GM18868 (cell line): ENCODE data around the gene TMEM205.
"Not testable (repeated sequence)": the region's sequence is repeated elsewhere in the genome, so short reads cannot be mapped to it uniquely, and the experiment has no call there.

Experiments used
- ATAC-seq: cut with Tn5 transposase; IDR thresholded peaks from one replicate; pipeline ENCODE4 v1.9.1; 2021; ENCODE audit warnings: mild to moderate bottlenecking, moderate library complexity; ENCODE audit not compliant: unreplicated experiment

The TMEM205 gene

GRCh38 chr19:11340099-11340467 lies 6.0 kb downstream of the TMEM205 start:
- ATAC-seq, result not testable (repeated sequence)

GRCh38 chr19:11339254-11340098 lies 6.6 kb downstream of the TMEM205 start, which contains the start of gene RAB3D:
Gene RAB3D, minus strand, starts transcription at chr19:11339657. Its CDS starts 2,258 bp downstream, at chr19:11337399.
- no peak for ATAC-seq

GRCh38 chr19:11338569-11339253 lies 7.4 kb downstream of the TMEM205 start:
- ATAC-seq, result no peak

- ATAC-seq, result no peak
Observed at GRCh38 chr19:11338121-11338520, 7.9 kb downstream of the TMEM205 start.

- no peak for ATAC-seq
Observed at GRCh38 chr19:11337080-11337479, 9.0 kb downstream of the TMEM205 start.

GRCh38 chr19:11335449-11336146 lies 10.5 kb downstream of the TMEM205 start:
- ATAC-seq, result no peak

DNA sequence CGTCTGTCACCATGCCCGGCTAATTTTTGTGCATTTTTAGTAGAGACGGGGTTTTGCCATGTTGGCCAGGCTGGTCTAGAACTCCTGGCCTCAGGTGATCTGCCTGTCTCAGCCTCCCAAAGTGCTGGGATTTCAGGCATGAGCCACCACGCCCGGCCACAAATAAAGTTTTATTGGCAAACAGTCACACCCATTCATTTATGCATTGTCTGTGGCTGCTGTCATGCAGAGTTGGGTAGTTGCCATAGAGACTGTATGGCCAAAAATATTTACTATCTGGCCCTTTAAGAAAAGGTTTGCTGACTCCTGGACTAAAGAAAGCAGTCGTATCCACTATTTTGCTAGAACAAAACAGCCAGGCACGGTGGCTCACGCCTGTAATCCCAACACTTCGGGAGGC lies 12.2 kb downstream of the TMEM205 start:
- ATAC-seq, result not testable (repeated sequence)

- ATAC-seq, result no peak
Observed at GRCh38 chr19:11332822-11333221, 13.2 kb downstream of the TMEM205 start.

GRCh38 chr19:11331502-11331901 lies 14.6 kb downstream of the TMEM205 start:
- no peak for ATAC-seq

DNA sequence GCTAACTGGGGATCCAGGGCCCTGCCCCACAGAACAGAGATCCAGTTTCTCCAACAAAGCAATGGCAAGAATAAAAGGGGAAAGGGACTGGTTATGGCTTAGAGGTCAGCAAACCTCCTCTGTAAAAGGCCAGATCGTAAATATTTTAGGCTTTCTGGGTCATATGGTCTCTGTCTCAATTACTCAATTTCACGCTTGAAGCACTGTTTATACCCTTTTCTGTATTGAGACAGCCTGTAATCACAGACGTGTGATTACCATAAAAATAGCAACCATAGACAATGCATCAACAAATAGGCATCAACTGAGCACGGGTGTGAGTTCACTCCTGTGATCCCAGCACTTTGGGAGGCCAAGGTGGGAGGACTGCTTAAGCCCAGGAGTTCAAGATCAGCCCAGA lies 15.9 kb downstream of the TMEM205 start:
- ATAC-seq, result no peak

DNA sequence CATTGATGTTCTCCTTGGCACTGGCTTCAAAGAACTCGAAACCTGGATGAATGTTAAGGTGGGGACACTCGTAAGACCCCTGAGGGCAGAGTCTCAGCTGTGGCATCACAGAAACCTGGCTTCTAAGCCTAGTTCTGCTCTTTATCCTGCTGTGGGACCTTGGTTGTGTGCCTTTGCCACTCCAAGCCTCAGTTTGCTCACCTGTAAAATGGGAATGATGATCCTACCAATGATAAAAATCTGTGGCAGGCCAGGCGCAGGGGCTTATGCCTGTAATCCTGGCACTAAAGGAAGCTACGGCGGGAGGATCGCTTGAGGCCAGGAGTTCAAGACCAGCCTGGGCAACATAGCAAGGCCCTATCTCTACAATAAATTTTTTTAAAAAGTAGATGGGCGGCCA lies 20.5 kb downstream of the TMEM205 start:
- ATAC-seq, result no peak

DNA sequence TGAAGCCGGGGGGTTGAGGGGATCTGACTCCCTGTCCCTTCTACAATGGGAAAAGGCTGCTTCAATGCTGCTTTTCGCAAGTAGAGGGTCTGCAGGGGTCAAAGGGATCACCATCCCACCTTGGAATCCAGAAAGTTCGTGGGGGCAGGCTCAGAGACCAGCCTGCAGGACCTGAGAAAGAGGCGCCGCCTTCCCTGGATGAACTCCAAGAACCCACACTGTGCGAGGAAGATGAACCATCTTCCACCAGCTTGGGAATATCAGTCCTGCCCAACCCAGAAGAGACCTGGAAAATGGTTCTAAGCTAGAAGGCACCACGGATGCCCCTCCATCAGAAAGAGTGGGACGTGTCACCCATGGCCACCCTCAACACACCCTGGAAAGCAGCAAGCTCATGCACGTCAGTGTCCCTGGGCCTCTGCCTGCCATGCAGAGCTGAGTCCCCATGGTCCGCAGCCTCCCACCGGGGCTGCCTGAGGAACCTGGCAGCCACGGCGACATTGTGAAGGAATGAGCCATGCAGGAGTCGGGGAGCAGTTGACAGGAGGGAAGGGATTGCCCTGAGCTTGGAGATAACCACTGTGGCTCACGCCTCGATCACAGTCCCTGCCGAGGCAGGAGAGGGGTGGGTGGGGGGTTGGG lies 21.2 kb downstream of the TMEM205 start:
- no peak for ATAC-seq

DNA sequence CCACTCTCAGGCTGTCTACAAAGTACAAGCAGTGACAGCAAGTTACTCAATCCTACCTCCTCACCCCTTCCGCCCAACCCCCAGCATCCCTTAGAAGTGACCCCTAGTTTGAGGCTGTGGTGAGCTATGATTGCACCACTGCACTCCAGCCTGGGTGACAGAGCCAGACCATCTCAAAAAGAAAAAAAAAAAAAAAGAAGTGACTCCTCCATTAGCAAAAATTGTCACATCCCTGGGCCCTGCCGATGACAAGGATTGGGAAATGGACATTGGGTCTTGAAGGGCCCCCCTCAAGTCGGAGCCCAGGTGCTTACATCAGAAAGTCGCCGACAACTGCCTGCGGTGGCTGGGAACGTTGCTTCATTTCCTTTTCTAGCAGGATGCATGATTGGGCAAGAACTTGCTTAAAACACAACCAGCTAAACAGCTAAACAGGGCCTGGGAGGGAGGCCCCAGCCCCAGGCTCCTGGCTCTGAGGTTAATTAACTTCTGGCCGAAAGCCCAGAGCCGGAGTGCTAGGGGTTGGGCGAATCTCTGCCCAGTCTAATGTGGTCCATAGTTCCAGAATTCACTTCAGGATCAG lies 21.9 kb downstream of the TMEM205 start:
- ATAC-seq, result no peak

DNA sequence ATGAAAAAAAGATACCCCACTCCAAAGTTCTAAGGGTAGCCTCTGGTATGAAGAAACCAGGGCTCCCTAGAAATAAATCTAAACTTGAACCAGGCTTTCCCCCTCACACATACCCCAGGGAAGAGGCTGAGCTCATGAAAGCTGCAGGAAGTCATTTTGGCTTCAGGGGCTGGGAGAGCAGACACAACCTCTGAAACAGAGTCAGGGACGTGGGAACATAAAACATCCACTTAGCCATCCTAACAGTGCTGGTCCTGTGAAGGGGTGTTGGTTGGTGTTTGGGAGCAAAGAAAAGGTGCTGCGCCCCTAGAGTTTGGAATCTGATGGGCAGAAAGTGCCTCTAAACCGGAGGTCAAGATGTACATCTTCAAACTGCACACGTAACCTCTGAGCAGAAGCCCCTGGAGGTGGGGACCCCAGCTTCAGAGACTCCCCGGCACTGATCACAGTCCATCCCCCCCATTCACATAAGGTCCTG lies 22.4 kb downstream of the TMEM205 start:
- ATAC-seq, result no peak

DNA sequence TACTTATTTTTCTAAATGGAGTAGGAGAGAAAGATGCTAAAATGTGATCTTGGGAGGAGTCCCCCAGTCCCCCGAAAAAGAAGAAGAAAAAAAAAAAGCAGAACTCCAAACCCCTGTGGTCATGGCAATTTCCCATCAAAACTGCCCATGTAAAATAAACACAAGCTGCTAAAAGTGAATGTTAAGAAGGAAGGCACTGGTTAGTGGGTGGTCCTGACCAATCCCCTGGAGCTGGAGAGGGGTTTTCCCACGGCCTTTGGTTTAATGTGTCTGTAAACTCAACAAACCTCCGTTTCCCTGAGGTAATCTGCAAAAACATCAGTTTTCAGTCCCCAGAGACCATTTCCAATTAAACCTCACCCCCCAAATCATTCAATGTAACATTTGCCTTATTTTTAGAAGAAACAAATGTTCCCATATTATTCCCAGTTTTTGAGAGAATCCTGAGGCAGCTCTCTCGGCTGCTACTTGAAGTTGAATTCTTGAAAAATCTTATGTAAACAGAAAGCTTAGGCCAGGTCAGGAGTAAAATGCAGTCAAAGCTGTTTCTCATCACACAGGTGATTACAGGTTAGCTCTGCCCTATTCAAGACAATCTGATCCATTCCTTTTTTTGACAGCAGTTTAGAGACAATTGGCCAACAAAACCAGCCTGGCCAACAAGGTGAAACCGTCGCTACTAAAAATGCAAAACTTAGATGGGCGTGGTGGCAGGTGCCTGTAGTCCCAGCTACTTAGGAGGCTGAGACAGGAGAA lies 23.6 kb downstream of the TMEM205 start:
- no peak for ATAC-seq

DNA sequence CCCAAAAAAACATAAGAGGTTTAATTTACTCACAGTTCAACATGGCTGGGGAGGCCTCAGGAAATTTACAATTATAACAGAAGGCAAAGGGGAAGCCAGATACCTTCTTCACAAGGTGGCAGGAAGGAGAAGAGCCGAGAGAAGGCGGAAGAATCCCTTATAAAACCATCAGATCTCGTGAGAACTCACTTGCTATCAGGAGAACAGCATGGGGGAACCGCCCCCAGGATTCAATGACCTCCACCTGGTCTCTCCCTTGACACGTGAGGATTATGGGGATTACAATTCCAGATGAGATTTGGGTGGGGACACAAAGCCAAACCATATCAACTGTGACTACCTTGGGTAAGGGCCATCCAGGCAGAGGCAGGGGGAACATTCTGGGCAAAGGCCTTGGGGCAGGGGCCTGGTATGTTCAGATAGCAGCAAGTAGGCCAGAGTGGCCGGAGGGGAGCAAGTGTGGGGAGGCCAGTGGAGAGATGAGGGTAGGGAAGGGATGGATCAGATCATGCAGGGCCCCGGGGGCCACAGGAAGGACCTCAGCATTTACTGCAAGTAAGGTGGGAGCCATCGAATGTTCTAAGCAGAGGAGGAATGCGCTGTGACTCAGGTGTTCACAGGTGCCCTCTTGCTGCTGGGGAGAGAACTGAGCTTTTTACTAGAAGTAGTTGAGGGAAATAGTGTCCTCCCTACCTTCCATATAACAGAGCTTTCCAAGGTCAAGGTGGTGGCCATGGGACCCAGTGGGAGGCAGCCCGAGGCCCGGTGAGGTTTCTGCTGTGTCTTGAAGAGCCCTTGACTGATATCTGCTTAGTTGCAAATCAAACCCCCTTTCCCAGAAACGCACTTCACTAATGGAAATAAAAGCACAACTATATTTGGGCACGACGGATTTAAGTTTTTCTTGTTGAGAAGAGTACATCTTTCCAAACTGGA lies 24.6 kb downstream of the TMEM205 start:
- ATAC-seq, result no peak

- not testable (repeated sequence) for ATAC-seq
Observed at GRCh38 chr19:11320278-11320995, 25.6 kb downstream of the TMEM205 start.

DNA sequence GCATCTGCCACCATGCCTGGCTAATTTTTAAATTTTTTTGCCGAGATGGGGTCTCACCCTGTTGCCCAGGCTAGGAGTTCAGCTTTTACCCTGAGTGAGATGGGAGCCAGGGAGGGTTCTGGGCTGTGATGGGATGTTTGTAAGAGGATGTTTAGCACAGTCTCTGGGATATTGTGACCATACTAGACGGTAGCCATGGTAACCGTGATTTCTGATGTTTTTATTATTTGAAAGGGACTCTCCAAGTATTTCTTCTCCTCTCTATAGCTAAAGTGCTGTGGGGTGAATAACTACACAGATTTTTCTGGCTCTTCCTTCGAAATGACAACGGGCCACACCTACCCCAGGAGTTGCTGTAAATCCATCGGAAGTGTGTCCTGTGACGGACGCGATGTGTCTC lies 39.7 kb downstream of the TMEM205 start:
- no peak for ATAC-seq
